ENCODE measurements around the gene DHX34.

DHX34 gene

DNA sequence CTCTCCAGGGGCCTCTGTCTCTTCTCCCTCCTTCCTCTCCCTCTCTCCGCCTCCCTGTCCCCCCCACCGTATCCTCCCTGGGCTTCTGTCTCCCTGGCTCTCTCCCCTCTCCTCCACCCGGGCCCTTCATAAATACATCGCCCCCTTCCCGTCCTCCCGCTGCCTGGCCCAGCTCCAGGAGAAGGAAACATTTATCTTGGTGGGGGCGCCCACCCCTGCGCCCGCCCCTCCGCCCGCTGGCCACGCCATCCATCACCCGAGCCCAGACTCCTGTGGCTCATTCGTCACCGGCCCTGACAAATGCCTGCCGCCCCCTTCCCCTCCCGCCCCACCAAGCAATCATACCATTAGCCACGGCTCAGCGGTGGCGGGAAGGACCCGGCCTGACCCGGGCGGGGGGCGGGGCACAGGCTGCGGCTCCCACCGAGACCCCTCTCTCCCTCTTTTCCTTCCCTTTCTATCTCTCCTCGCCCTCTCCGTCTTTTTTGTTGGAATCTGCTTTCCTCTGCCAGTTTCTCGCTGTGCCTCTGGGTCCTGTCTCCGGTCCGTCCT is 72.8 kb downstream of the DHX34 start:
- Histone ChIP-seq H3K4me3 (ENCODE audit: low read depth, low read length, poor library complexity, severe bottlenecking) (no peak overlapping the region), H3K27ac (ENCODE audit: low read depth, low read length, poor library complexity, severe bottlenecking) (no peak overlapping the region), H3K9ac (ENCODE audit: low read length) (no peak overlapping the region), H3K36me3 (ENCODE audit: insufficient read depth, low read length) (no peaks in the 10 kb centered on the region), H3F3A (ENCODE audit: insufficient read depth, low read length) (no peaks in the 10 kb centered on the region), H4K20me1 (ENCODE audit: insufficient read depth, low read length) (no peaks in the 10 kb centered on the region), H3K9me2 (ENCODE audit: low read depth, low read length) (no peaks in the 10 kb centered on the region), H3K27me3 (ENCODE audit: insufficient read depth, low read length) (0 out of 2 replicates have a peak, but pooled peaks cover 5% of the 10 kb centered on the region), H3K4me1 (ENCODE audit: insufficient read depth, low read length, severe bottlenecking) (no peaks in the 10 kb centered on the region), H3K79me2 (ENCODE audit: insufficient read depth, low read length) (no peaks in the 10 kb centered on the region), H3K9me3 (ENCODE audit: low read length) (no peaks in the 10 kb centered on the region), H3K4me2 (ENCODE audit: low read length) (no peak overlapping the region), H2AFZ (ENCODE audit: low read length) (no peak overlapping the region)
- TF ChIP-seq, protein P1, sequence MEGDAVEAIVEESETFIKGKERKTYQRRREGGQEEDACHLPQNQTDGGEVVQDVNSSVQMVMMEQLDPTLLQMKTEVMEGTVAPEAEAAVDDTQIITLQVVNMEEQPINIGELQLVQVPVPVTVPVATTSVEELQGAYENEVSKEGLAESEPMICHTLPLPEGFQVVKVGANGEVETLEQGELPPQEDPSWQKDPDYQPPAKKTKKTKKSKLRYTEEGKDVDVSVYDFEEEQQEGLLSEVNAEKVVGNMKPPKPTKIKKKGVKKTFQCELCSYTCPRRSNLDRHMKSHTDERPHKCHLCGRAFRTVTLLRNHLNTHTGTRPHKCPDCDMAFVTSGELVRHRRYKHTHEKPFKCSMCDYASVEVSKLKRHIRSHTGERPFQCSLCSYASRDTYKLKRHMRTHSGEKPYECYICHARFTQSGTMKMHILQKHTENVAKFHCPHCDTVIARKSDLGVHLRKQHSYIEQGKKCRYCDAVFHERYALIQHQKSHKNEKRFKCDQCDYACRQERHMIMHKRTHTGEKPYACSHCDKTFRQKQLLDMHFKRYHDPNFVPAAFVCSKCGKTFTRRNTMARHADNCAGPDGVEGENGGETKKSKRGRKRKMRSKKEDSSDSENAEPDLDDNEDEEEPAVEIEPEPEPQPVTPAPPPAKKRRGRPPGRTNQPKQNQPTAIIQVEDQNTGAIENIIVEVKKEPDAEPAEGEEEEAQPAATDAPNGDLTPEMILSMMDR (IDR thresholded peaks at IDR 0.05; ENCODE audit: low read length) = no peak
- TF ChIP-seq EZH2 (IDR thresholded peaks at IDR 0.05; ENCODE audit: borderline replicate concordance, low read length) = no peak

DNA sequence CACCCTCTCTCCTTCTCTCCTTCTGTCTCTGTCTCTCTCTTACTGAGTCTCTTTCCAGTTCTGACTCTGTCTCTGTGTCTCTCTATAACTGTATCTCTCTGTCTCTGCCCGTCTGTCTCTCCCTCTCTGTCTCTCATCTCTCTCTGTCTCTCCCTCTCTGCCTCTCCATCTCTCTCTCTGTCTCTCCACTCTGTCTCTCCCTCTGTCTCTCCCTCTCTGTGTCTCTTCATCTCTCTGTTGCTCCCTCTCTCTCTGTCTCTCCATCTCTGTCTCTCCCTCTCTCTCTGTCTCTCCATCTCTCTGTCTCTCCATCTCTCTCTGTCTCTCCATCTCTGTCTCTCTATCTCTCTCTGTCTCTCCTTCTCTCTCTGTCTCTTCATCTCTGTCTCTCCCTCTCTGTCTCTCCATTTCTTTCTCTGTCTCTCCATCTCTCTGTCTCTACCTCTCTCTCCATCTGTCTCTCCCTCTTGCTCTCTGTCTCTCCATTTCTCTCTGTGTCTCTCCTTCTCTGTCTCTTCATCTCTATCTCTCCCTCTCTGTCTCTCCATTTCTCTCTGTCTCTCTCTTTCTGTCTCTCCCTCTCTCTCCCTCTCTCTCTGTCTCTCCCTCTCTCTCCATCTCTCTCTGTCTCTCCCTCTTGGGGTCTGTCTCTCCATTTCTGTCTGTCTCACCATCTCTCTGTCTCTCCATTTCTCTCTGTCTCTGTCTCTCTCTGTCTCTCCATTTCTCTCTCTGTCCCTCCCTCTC is 73.5 kb downstream of the DHX34 start:
- Histone ChIP-seq H3K79me2 (ENCODE audit: insufficient read depth, low read length) (no peaks in the 10 kb centered on the region), H3K27me3 (ENCODE audit: insufficient read depth, low read length) (0 out of 2 replicates have a peak, but pooled peaks cover 5% of the 10 kb centered on the region), H4K20me1 (ENCODE audit: insufficient read depth, low read length) (no peaks in the 10 kb centered on the region), H3K4me2 (ENCODE audit: low read length) (no peak overlapping the region), H3K36me3 (ENCODE audit: insufficient read depth, low read length) (no peaks in the 10 kb centered on the region), H2AFZ (ENCODE audit: low read length) (no peak overlapping the region), H3F3A (ENCODE audit: insufficient read depth, low read length) (0 out of 2 replicates have a peak, but pooled peaks cover 2% of the 10 kb centered on the region), H3K4me3 (ENCODE audit: low read depth, low read length, poor library complexity, severe bottlenecking) (no peak overlapping the region), H3K9ac (ENCODE audit: low read length) (no peak overlapping the region), H3K9me2 (ENCODE audit: low read depth, low read length) (no peaks in the 10 kb centered on the region), H3K4me1 (ENCODE audit: insufficient read depth, low read length, severe bottlenecking) (peaks cover 3% of the 10 kb centered on the region), H3K9me3 (ENCODE audit: low read length) (no peaks in the 10 kb centered on the region), H3K27ac (ENCODE audit: low read depth, low read length, poor library complexity, severe bottlenecking) (no peak overlapping the region)
- TF ChIP-seq EZH2 (IDR thresholded peaks at IDR 0.05; ENCODE audit: borderline replicate concordance, low read length) = no peak
- TF ChIP-seq, protein P1 (IDR thresholded peaks at IDR 0.05; ENCODE audit: low read length) = no peak

DNA sequence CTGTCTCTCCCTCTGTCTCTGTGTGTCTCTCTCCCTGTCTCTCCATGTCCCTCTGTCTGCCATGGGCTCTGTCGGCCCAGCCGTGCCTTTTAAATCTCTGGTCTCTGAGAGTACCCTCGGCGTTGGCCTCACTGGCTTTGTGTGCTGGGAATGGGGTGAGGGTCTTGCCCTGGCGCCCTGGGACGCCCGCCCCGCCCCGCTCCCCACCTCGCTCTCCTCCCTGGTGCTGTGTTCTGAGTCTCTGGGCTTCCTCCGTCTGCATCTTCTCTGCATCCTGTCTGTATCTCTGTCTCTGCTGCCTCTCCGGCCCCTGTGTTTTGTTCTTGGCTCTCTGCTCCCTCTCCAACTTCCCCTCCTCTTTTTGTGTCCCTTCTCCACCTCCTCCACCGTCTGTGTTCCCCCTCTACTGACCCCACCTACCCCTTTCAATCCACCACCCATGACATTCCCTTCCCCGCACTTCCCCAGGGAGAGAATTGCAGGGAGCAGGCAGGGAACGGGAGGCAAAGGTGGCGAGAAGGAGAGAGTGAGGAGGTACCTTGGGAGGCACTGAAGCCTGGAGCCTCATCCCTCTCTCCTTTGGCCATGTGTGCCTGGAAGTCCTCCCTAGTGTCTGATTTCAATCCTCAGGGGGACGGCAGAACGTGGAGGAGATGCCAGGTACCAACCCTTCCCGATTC is 74.2 kb downstream of the DHX34 start:
- Histone ChIP-seq H3K9ac (ENCODE audit: low read length) (no peak overlapping the region), H3K79me2 (ENCODE audit: insufficient read depth, low read length) (no peaks in the 10 kb centered on the region), H3K4me3 (ENCODE audit: low read depth, low read length, poor library complexity, severe bottlenecking) (no peak overlapping the region), H3K4me1 (ENCODE audit: insufficient read depth, low read length, severe bottlenecking) (peaks cover 10% of the 10 kb centered on the region), H3K36me3 (ENCODE audit: insufficient read depth, low read length) (no peaks in the 10 kb centered on the region), H3K9me3 (ENCODE audit: low read length) (no peaks in the 10 kb centered on the region), H3K4me2 (ENCODE audit: low read length) (no peak overlapping the region), H2AFZ (ENCODE audit: low read length) (no peak overlapping the region), H3K27ac (ENCODE audit: low read depth, low read length, poor library complexity, severe bottlenecking) (no peak overlapping the region), H4K20me1 (ENCODE audit: insufficient read depth, low read length) (no peaks in the 10 kb centered on the region), H3K27me3 (ENCODE audit: insufficient read depth, low read length) (0 out of 2 replicates have a peak, but pooled peaks cover 5% of the 10 kb centered on the region), H3K9me2 (ENCODE audit: low read depth, low read length) (no peaks in the 10 kb centered on the region), H3F3A (ENCODE audit: insufficient read depth, low read length) (peaks cover 6% of the 10 kb centered on the region)
- TF ChIP-seq, protein P1 (IDR thresholded peaks at IDR 0.05; ENCODE audit: low read length) = no peak
- TF ChIP-seq EZH2 (IDR thresholded peaks at IDR 0.05; ENCODE audit: borderline replicate concordance, low read length) = no peak

Measured in OCI-LY1 (cell line).